Endothelial cell of umbilical vein (primary cell): ENCODE results near the gene MGLL. TPM values are rescaled to one million over a fixed set of nuclear protein-coding genes. Genes with fewer than 3 reads are reported as not detected.

ENCODE experiments used
- BruUV-seq: library from RNA; stranded (reverse); fragments of 400-500 nt; replicated peaks from 2 replicates; lab custom pipeline; 2021; lab: Mats Ljungman, UMichigan
- CTCF ChIA-PET: fragments of 300-600, 350-600 bp; sonication (Branson Sonifier 250); formaldehyde crosslinking; loops from one replicate; lab custom pipeline; 2021; ENCODE audit warnings: antibody characterized with exemption, inconsistent platforms; lab: Charles Lee
- POLR2A ChIA-PET: fragments of 300-600, 350-600 bp; sonication (Branson Sonifier 250); formaldehyde crosslinking; loops from one replicate; lab custom pipeline; 2021; ENCODE audit warnings: antibody characterized with exemption, inconsistent platforms; lab: Charles Lee
- DNase-seq: peaks from one replicate; pipeline ENCODE4 v3.0.0-alpha.2; 2011; ENCODE audit warnings: low read depth, low spot score
- FAIRE-seq: peaks from 2 replicates; lab custom pipeline; 2011; peaks lifted over from hg19 to GRCh38; lab: Jason Lieb, UNC
- H2AFZ ChIP-seq: 2 replicates; pipeline ENCODE4 v1.6.0; 2012; ENCODE audit warnings: low read depth, low read length, control low read depth, inconsistent platforms
- H3K27ac ChIP-seq: 2 replicates; pipeline ENCODE4 v1.5.1; 2011; ENCODE audit warnings: low read depth, mild to moderate bottlenecking, control low read depth, low read length, moderate library complexity; ENCODE audit not compliant: insufficient read depth
- H3K27me3 ChIP-seq, 2 experiments: 2 replicates each; pipeline versions ENCODE4 v1.6.0 to v1.6.1; 2011; ENCODE audit warnings: low read length in 2 of 2, mixed read lengths in 1 of 2; ENCODE audit not compliant: control insufficient read depth in 2 of 2, insufficient read depth in 2 of 2
- H3K36me3 ChIP-seq, 2 experiments: 2 replicates in 1 of 2; 3 replicates in 1 of 2; pipeline ENCODE4 v1.5.1; 2011; ENCODE audit warnings: low read length in 2 of 2, mild to moderate bottlenecking in 1 of 2, moderate library complexity in 1 of 2; ENCODE audit not compliant: control insufficient read depth in 2 of 2, insufficient read depth in 2 of 2; ENCODE audit errors: extremely low read depth in 1 of 2
- H3K4me1 ChIP-seq: 3 replicates; pipeline ENCODE4 v1.5.1; 2011; ENCODE audit warnings: mild to moderate bottlenecking, low read length; ENCODE audit not compliant: control insufficient read depth, insufficient read depth; ENCODE audit errors: extremely low read depth
- H3K4me2 ChIP-seq: 2 replicates; pipeline ENCODE4 v1.6.1; 2011; ENCODE audit warnings: low read length, control low read depth, mixed read lengths; ENCODE audit not compliant: insufficient read depth
- H3K4me3 ChIP-seq, 3 experiments: fragments of 200-600 bp in 1 of 3; sonication (generic), shearing (Covaris generic) in 1 of 3; replicated peaks in 1 of 3; 2 replicates each; pipeline ENCODE4 v1.5.1; 2011 to 2016; ENCODE audit warnings: control low read depth in 3 of 3, low read length in 3 of 3, mild to moderate bottlenecking in 2 of 3, inconsistent platforms in 1 of 3, low read depth in 1 of 3, moderate library complexity in 1 of 3; ENCODE audit not compliant: insufficient read depth in 1 of 3
- H3K79me2 ChIP-seq: 2 replicates; pipeline ENCODE4 v1.6.0; 2012; ENCODE audit warnings: low read length, inconsistent platforms; ENCODE audit not compliant: control insufficient read depth, insufficient read depth
- H3K9ac ChIP-seq: replicated peaks from 2 replicates; pipeline ENCODE3; 2011; ENCODE audit warnings: low read length, control low read depth; ENCODE audit not compliant: insufficient read depth; ENCODE audit errors: extremely low read depth
- H3K9me1 ChIP-seq: replicated peaks from 3 replicates; pipeline ENCODE4 v1.6.0; 2011; ENCODE audit warnings: mild to moderate bottlenecking, low read length; ENCODE audit not compliant: control insufficient read depth, insufficient read depth; ENCODE audit errors: extremely low read depth
- H3K9me3 ChIP-seq: replicated peaks from 2 replicates; pipeline ENCODE4 v1.5.1; 2012; ENCODE audit warnings: low read length, inconsistent platforms; ENCODE audit not compliant: control insufficient read depth, insufficient read depth
- H4K20me1 ChIP-seq: replicated peaks from 2 replicates; pipeline ENCODE3; 2011; ENCODE audit warnings: mild to moderate bottlenecking, low read length; ENCODE audit not compliant: control insufficient read depth, insufficient read depth; ENCODE audit errors: extremely low read depth
- MYC ChIP-seq: IDR thresholded peaks from one replicate; pipeline ENCODE4 v1.6.1; 2011; ENCODE audit warnings: mild to moderate bottlenecking, low read depth, low read length
- POLR2AphosphoS5 ChIP-seq: IDR thresholded peaks from 2 replicates; pipeline ENCODE4 v1.6.1; 2012; ENCODE audit warnings: low read depth, mild to moderate bottlenecking, control low read depth, low read length, moderate library complexity; ENCODE audit not compliant: insufficient read depth
- dilution Hi-C: fragments of 300-500 bp; cut with MboI; formaldehyde crosslinking; loops from one replicate; pipeline ENCODE4 v1.15.0; 2019; ENCODE audit warnings: low sequenced_read_pairs; ENCODE audit not compliant: extremely low pct_ligation_motif_present
- intact Hi-C: fragments of 100-400 bp; cut with micrococcal nuclease; formaldehyde crosslinking; loops from one replicate; pipeline ENCODE4 v1.10.0; 2022
- polyA plus RNA-seq, 4 experiments: library from polyadenylated mRNA; depleted of rRNA in 3 of 4; stranded (reverse) in 3 of 4; unstranded in 1 of 4; fragments of >200 nt; gene quantifications; 2 replicates each; pipeline versions ENCODE4 v1.2.1 to v1.2.3, GENCODE V29; 2011 to 2012; ENCODE audit warnings: missing spikeins in 1 of 4
- total RNA-seq: library from RNA; stranded (reverse); gene quantifications from 2 replicates; pipeline ENCODE4 v1.2.3, GENCODE V29; 2021
- TF ChIP-seq, protein P1 (sequence below), 2 donors: IDR thresholded peaks; 1 replicate in 1 of 2; 2 replicates in 1 of 2; pipeline ENCODE4 v1.5.1; 2011; ENCODE audit warnings: low read length in 2 of 2, mild to moderate bottlenecking in 2 of 2, moderate library complexity in 2 of 2, control low read depth in 1 of 2, inconsistent platforms in 1 of 2, low read depth in 1 of 2; ENCODE audit not compliant: insufficient read depth in 1 of 2; ENCODE audit errors: extremely low read depth in 1 of 2

The MGLL gene
- total and polyA plus RNA-seq, 2 donors (not counting 3 experiments of a cell fraction or from before 2014, with no cell fraction given), result 30.7 to 60.2 TPM

DNA sequence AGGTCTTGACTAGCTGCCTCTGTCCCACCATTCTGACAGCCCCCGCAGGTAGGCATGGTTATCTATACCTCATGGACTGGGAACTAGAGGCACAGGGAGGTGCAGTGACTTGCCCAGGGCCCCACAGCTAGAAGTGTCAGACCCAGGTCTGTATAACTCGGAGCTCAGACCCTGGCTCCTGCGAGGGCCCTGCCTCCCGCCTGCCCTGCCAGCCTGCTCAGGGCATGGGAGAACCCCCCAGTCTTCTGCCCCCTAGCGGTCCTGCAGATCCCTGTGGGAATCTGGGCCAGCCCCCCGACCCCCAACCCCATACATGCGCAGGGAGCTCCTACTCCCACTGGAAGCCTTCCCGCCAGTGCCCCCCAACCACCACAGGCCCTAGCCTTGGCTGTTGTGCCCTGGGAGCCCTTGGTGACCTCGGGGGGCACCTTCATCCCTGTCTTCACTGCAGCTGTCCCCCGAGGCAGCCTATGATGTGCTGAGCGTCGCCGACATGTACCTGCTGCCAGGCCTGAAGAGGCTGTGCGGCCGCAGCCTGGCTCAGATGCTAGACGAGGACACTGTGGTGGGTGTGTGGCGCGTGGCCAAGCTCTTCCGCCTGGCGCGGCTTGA is 142.7 kb downstream of the MGLL start:
- Histone ChIP-seq H3K27ac (no peak overlapping the region), H3K36me3 (no peaks in the 10 kb centered on the region), H2AFZ (no peak overlapping the region), H3K9ac (no peak overlapping the region), H3K79me2 (no peaks in the 10 kb centered on the region), H3K9me3 (no peaks in the 10 kb centered on the region), H3K4me2 (no peak overlapping the region), H3K9me1 (no peaks in the 10 kb centered on the region), H3K4me3 (no peak overlapping the region), H3K27me3 (no peaks in the 10 kb centered on the region), H3K4me1 (no peaks in the 10 kb centered on the region), H4K20me1 (no peaks in the 10 kb centered on the region)
- TF ChIP-seq, protein P1, sequence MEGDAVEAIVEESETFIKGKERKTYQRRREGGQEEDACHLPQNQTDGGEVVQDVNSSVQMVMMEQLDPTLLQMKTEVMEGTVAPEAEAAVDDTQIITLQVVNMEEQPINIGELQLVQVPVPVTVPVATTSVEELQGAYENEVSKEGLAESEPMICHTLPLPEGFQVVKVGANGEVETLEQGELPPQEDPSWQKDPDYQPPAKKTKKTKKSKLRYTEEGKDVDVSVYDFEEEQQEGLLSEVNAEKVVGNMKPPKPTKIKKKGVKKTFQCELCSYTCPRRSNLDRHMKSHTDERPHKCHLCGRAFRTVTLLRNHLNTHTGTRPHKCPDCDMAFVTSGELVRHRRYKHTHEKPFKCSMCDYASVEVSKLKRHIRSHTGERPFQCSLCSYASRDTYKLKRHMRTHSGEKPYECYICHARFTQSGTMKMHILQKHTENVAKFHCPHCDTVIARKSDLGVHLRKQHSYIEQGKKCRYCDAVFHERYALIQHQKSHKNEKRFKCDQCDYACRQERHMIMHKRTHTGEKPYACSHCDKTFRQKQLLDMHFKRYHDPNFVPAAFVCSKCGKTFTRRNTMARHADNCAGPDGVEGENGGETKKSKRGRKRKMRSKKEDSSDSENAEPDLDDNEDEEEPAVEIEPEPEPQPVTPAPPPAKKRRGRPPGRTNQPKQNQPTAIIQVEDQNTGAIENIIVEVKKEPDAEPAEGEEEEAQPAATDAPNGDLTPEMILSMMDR (IDR thresholded peaks at IDR 0.05; ENCODE audit: extremely low read depth in 1 of 2, insufficient read depth in 1 of 2, low read depth in 1 of 2, low read length in 2 of 2), result peak in 1 of 2 donors; percentile 29
- TF ChIP-seq POLR2AphosphoS5 (no peak), MYC (no peak)
- no peak for FAIRE-seq
- DNase-seq, result no peak
- dilution Hi-C loops, result no loop called here
- BruUV-seq, result no TSS peak
- CTCF ChIA-PET, result interaction anchor here (1.4 to 2.2 kb wide), 3 partner anchors 14 to 104 kb away, joined by 4 to 11 read pairs (median 4); no protein-coding TSS in a partner anchor
- POLR2A ChIA-PET, result no interaction called here
- intact Hi-C loops, result no loop called here
